HEK293 (cell line): ENCODE data around the gene IRX4.

ENCODE experiments used
- CTCF ChIA-PET: fragments of 350-600 bp; formaldehyde crosslinking; extraction: SDS; loops from one replicate; lab custom pipeline; 2021; ENCODE audit warnings: antibody characterized with exemption; lab: Yijun Ruan, JAX
- POLR2A ChIA-PET: fragments of 300-600 bp; formaldehyde crosslinking; extraction: SDS; loops from one replicate; lab custom pipeline; 2020; ENCODE audit warnings: antibody characterized with exemption, inconsistent platforms; lab: Yijun Ruan, JAX
- H3K27ac ChIP-seq: fragments of 200-500 bp; sonication (Bioruptor generic); 2 replicates; pipeline ENCODE4 v1.5.1; 2014; ENCODE audit warnings: low read depth, low read length, control low read depth, inconsistent platforms; ENCODE audit errors: extremely low read depth
- H3K36me3 ChIP-seq, 2 experiments: fragments of 200-500 bp in 1 of 2; sonication (Bioruptor generic) in 1 of 2; 1 replicate in 1 of 2; 2 replicates in 1 of 2; pipeline ENCODE4 v1.5.1; 2014 to 2017; ENCODE audit warnings: inconsistent platforms in 2 of 2, low read length in 2 of 2; ENCODE audit not compliant: control insufficient read depth in 2 of 2, insufficient read depth in 1 of 2
- H3K4me1 ChIP-seq: fragments of 200-500 bp; sonication (Bioruptor generic); 2 replicates; pipeline ENCODE4 v1.5.1; 2014; ENCODE audit warnings: mild to moderate bottlenecking, low read length, inconsistent platforms; ENCODE audit not compliant: control insufficient read depth, insufficient read depth
- H3K4me3 ChIP-seq: 2 replicates; pipeline ENCODE4 v1.5.1; 2011; ENCODE audit warnings: low read depth, mild to moderate bottlenecking, control low read depth, low read length, moderate library complexity
- H3K9me3 ChIP-seq: fragments of 200-500 bp; sonication (Bioruptor generic); 2 replicates; pipeline ENCODE4 v1.5.1; 2014; ENCODE audit warnings: low read depth, low read length, inconsistent platforms; ENCODE audit not compliant: control insufficient read depth, insufficient read depth
- KLF1 ChIP-seq: fragments of 450-650 bp; formaldehyde crosslinking; IDR thresholded peaks from 2 replicates; pipeline ENCODE4 v1.5.1; 2016; ENCODE audit warnings: missing biosample characterization, missing genetic modification characterization
- KLF17 ChIP-seq: fragments of 450-650 bp; formaldehyde crosslinking; IDR thresholded peaks from 2 replicates; pipeline ENCODE4 v1.5.1; 2016; ENCODE audit warnings: missing biosample characterization, missing genetic modification characterization
- PBX3 ChIP-seq: sonication (generic); formaldehyde crosslinking; IDR thresholded peaks from 2 replicates; pipeline ENCODE4 v1.8.1; 2022; ENCODE audit warnings: mild to moderate bottlenecking, moderate library complexity, missing genetic modification reagents
- PRDM10 ChIP-seq: fragments of 450-650 bp; formaldehyde crosslinking; IDR thresholded peaks from 2 replicates; pipeline ENCODE4 v1.5.1; 2016; ENCODE audit warnings: missing biosample characterization, missing genetic modification characterization
- RBAK ChIP-seq: fragments of 450-650 bp; formaldehyde crosslinking; IDR thresholded peaks from 2 replicates; pipeline ENCODE4 v1.5.1; 2016; ENCODE audit warnings: missing biosample characterization, missing genetic modification characterization
- SETDB1 ChIP-seq: IDR thresholded peaks from one replicate; pipeline ENCODE4 v1.6.1; 2017; ENCODE audit warnings: mild to moderate bottlenecking, low read length, moderate library complexity, mixed read lengths; ENCODE audit not compliant: insufficient read length
- ZIC2 ChIP-seq: fragments of 450-650 bp; formaldehyde crosslinking; IDR thresholded peaks from 2 replicates; pipeline ENCODE4 v1.5.1; 2016; ENCODE audit warnings: missing biosample characterization, missing genetic modification characterization
- ZNF211 ChIP-seq: fragments of 450-650 bp; formaldehyde crosslinking; IDR thresholded peaks from 2 replicates; pipeline ENCODE4 v1.5.1; 2016; ENCODE audit warnings: low read depth, missing biosample characterization, missing genetic modification characterization
- ZNF37A ChIP-seq: fragments of 450-650 bp; IDR thresholded peaks from 2 replicates; pipeline ENCODE4 v1.5.1; 2018; ENCODE audit warnings: missing biosample characterization, missing genetic modification characterization
- ZNF501 ChIP-seq: fragments of 450-650 bp; formaldehyde crosslinking; IDR thresholded peaks from 2 replicates; pipeline ENCODE4 v1.5.1; 2016; ENCODE audit warnings: missing biosample characterization, missing genetic modification characterization
- ZNF623 ChIP-seq: fragments of 450-650 bp; formaldehyde crosslinking; IDR thresholded peaks from 2 replicates; pipeline ENCODE4 v1.5.1; 2016; ENCODE audit warnings: missing biosample characterization, missing genetic modification characterization
- TF ChIP-seq, protein P1 (sequence below): fragments of 450-650 bp; formaldehyde crosslinking; IDR thresholded peaks from 2 replicates; pipeline ENCODE4 v1.5.1; 2016; ENCODE audit warnings: missing biosample characterization, missing genetic modification characterization
- TF ChIP-seq, protein P2 (sequence below): fragments of 450-650 bp; formaldehyde crosslinking; IDR thresholded peaks from 2 replicates; pipeline ENCODE4 v1.5.1; 2016; ENCODE audit warnings: missing biosample characterization, missing genetic modification characterization
- TF ChIP-seq, protein P3 (sequence below): fragments of 450-650 bp; IDR thresholded peaks from 2 replicates; pipeline ENCODE4 v1.5.1; 2018; ENCODE audit warnings: missing biosample characterization, mild to moderate bottlenecking, missing genetic modification characterization

The IRX4 gene

GRCh38 chr5:1908931-1909330, 26.2 kb upstream of the IRX4 start:
- no peak overlapping the region for H3K4me3 ChIP-seq
- CTCF ChIA-PET: interaction anchor here (0.6 kb wide), 1 partner anchor 771 kb away, joined by 3 read pairs; no protein-coding TSS in a partner anchor
- POLR2A ChIA-PET: no interaction called here
- peaks cover 2% of the 10 kb centered on the region for H3K9me3 ChIP-seq
- no peaks in the 10 kb centered on the region for H3K4me1 ChIP-seq
- TF ChIP-seq RBAK: no peak
- no peak overlapping the region for H3K27ac ChIP-seq
- no peaks in the 10 kb centered on the region for H3K36me3 ChIP-seq

DNA sequence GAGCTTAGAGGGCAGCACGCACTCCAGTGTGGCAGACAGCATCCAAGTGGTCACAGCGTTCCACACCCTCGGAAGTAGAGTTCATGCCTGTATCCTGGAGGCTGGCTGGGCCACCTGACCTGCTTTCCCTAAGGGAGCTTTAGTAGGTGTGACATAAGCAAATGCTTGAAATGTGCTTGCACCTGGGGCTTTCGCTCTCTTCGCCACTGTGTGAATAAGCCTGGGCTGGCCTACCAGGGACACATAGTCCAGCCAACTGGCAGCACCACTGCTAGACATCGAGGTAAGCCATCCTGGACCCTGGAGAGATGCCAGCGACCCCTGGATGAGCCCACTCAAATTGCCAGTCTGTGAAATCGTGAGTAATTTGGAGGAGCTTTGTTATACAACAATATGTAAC, 24.9 kb upstream of the IRX4 start:
- Histone ChIP-seq H3K4me3 (no peak overlapping the region), H3K4me1 (no peaks in the 10 kb centered on the region), H3K36me3 (no peaks in the 10 kb centered on the region), H3K9me3 (peaks cover 2% of the 10 kb centered on the region), H3K27ac (no peak overlapping the region)
- ChIA-PET CTCF (no interaction called here), POLR2A (no interaction called here)
- TF ChIP-seq ZNF37A (tag by site-specific recombination) (no peak), PRDM10 (no peak), PBX3 (CRISPR knock-in tag) (no peak), ZNF623 (tag by site-specific recombination) (no peak), ZNF501 (tag by site-specific recombination) (no peak)

DNA sequence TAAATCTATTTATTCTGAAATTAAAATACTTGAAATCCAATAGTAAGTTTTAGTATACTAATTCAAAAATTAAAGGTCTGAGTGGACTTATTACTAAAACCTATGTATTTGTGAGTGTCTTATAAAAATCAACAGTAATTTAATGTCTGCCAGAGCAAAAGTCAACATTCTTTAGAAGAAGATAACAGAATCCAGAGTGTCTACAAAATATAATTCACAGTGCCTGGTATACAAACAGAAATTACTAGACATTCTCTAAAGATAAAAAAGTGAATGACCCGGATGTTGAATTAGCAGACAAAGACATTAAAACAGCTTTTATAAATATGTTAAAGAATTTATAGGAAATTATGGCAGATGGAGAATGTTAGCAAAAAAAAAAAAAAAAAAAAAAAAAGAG, 22.4 kb upstream of the IRX4 start:
- no peaks in the 10 kb centered on the region for H3K4me1 ChIP-seq
- TF ChIP-seq, protein P1, sequence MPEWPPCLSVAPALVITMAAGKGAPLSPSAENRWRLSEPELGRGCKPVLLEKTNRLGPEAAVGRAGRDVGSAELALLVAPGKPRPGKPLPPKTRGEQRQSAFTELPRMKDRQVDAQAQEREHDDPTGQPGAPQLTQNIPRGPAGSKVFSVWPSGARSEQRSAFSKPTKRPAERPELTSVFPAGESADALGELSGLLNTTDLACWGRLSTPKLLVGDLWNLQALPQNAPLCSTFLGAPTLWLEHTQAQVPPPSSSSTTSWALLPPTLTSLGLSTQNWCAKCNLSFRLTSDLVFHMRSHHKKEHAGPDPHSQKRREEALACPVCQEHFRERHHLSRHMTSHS (tag by site-specific recombination): no peak
- TF ChIP-seq KLF1 (tag by site-specific recombination) (no peak), SETDB1 (peak; percentile 87), ZNF211 (tag by site-specific recombination) (no peak)
- TF ChIP-seq, protein P2, sequence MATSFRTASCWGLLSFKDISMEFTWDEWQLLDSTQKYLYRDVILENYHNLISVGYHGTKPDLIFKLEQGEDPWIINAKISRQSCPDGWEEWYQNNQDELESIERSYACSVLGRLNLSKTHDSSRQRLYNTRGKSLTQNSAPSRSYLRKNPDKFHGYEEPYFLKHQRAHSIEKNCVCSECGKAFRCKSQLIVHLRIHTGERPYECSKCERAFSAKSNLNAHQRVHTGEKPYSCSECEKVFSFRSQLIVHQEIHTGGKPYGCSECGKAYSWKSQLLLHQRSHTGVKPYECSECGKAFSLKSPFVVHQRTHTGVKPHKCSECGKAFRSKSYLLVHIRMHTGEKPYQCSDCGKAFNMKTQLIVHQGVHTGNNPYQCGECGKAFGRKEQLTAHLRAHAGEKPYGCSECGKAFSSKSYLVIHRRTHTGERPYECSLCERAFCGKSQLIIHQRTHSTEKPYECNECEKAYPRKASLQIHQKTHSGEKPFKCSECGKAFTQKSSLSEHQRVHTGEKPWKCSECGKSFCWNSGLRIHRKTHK (tag by site-specific recombination): peak; percentile 74; the same call in 1 of the 2 replicates
- TF ChIP-seq, all 188 proteins: peak for 2
- ChIA-PET CTCF (no interaction called here), POLR2A (no interaction called here)
- H3K36me3 ChIP-seq: no peaks in the 10 kb centered on the region
- H3K9me3 ChIP-seq: peaks cover 2% of the 10 kb centered on the region
- no peak overlapping the region for H3K27ac ChIP-seq
- no peak overlapping the region for H3K4me3 ChIP-seq

DNA sequence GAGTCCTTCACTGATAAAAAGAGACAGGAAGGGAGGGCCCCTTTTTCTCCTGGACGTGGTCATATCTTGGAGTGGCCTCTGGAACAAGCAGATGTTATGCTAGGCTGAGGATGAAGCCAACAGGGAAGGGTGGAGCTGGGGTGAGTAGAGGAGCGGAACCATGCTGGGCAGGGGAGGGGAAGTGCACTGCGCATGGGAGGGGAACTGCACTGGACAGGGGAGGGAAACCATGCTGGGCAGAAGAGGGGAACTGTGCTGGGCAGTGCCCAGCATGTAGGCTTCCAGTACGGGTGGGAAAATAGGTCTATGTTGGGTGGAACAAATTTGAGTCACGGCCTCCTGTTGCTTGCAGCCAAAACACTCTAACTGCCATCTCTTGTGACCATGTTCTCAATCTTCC, 19.3 kb upstream of the IRX4 start:
- TF ChIP-seq ZIC2 (tag by site-specific recombination) (peak; percentile 70), KLF17 (no peak)
- TF ChIP-seq, protein P3, sequence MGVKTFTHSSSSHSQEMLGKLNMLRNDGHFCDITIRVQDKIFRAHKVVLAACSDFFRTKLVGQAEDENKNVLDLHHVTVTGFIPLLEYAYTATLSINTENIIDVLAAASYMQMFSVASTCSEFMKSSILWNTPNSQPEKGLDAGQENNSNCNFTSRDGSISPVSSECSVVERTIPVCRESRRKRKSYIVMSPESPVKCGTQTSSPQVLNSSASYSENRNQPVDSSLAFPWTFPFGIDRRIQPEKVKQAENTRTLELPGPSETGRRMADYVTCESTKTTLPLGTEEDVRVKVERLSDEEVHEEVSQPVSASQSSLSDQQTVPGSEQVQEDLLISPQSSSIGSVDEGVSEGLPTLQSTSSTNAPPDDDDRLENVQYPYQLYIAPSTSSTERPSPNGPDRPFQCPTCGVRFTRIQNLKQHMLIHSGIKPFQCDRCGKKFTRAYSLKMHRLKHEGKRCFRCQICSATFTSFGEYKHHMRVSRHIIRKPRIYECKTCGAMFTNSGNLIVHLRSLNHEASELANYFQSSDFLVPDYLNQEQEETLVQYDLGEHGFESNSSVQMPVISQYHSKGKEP (tag by site-specific recombination): no peak
- TF ChIP-seq, all 188 proteins: peak for 1
- POLR2A ChIA-PET: no interaction called here
- H3K36me3 ChIP-seq: no peaks in the 10 kb centered on the region
- CTCF ChIA-PET: no interaction called here
- H3K27ac ChIP-seq: no peak overlapping the region
- peaks cover 2% of the 10 kb centered on the region for H3K9me3 ChIP-seq
- H3K4me3 ChIP-seq: no peak overlapping the region
- H3K4me1 ChIP-seq: no peaks in the 10 kb centered on the region
